Measurements from ENCODE around the gene GPHB5. TPM values are rescaled to one million over a fixed set of nuclear protein-coding genes. Genes with fewer than 3 reads are reported as not detected.

The GPHB5 gene
- total and polyA plus RNA-seq, 2 experiments from 2014 or later, result not detected

DNA sequence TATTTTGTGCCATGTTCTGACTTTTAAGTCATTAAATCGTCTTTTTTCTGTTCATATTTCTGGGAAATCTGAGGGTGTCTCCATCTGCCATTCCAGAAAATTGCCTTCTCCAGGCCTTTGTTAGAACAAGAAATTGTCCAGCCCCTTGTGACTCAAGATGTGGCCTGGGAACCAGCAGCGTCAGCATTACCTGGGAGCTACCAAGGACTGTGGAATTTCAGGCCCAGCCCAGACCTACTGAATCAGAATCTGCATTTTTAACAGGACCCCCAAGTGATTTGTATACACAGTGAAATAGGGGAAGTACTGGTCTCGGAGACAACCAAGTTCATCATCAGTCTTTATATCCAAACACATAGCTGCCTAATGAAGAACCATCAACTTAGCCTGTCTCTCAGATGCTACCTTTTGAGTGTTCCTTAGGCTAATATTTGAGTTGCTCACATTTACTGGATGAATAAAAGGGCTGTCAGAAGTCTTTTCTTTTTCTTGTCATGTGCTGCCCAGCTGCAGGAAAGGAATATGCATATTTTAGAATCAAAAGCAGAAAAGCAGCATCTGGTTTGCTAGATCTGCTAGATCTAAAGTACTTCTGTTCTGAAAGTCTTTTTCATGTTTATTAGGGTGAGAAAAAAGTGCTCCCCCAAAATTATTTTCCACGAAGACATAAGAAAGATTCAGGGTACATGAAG is 21.2 kb downstream of the GPHB5 start:
- no peak for DNase-seq (ENCODE audit: low spot score)
- no peak overlapping the region for H3K4me2 ChIP-seq
- H3K79me2 ChIP-seq, result no peaks in the 10 kb centered on the region
- no peaks in the 10 kb centered on the region for H4K20me1 ChIP-seq (ENCODE audit: insufficient read depth, poor library complexity, severe bottlenecking)
- H2AFZ ChIP-seq, result no peak overlapping the region
- no peaks in the 10 kb centered on the region for H3K36me3 ChIP-seq (replicated peaks; ENCODE audit: insufficient read depth, low read depth)
- no peaks in the 10 kb centered on the region for H3K4me1 ChIP-seq (ENCODE audit: insufficient read depth)
- TF ChIP-seq EZH2phosphoT487 (IDR thresholded peaks at IDR 0.05; ENCODE audit: low read depth, severe bottlenecking, unreplicated experiment) (no peak), EZH2 (IDR thresholded peaks at IDR 0.05; ENCODE audit: borderline replicate concordance) (no peak)
- TF ChIP-seq, protein P1, sequence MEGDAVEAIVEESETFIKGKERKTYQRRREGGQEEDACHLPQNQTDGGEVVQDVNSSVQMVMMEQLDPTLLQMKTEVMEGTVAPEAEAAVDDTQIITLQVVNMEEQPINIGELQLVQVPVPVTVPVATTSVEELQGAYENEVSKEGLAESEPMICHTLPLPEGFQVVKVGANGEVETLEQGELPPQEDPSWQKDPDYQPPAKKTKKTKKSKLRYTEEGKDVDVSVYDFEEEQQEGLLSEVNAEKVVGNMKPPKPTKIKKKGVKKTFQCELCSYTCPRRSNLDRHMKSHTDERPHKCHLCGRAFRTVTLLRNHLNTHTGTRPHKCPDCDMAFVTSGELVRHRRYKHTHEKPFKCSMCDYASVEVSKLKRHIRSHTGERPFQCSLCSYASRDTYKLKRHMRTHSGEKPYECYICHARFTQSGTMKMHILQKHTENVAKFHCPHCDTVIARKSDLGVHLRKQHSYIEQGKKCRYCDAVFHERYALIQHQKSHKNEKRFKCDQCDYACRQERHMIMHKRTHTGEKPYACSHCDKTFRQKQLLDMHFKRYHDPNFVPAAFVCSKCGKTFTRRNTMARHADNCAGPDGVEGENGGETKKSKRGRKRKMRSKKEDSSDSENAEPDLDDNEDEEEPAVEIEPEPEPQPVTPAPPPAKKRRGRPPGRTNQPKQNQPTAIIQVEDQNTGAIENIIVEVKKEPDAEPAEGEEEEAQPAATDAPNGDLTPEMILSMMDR (IDR thresholded peaks at IDR 0.05; ENCODE audit: poor library complexity), result no peak
- H3K4me3 ChIP-seq, result no peak overlapping the region
- no peaks in the 10 kb centered on the region for H3K9me3 ChIP-seq (ENCODE audit: low read depth)
- no peak overlapping the region for H3K27ac ChIP-seq
- H3K27me3 ChIP-seq, result no peaks in the 10 kb centered on the region
- H3K9me2 ChIP-seq (replicated peaks; ENCODE audit: insufficient read depth), result no peaks in the 10 kb centered on the region
- 80% methylated on average over 4 of the region's 4 CpGs for WGBS (ENCODE audit: low lambda C conversion rate, missing lambda C conversion rate)

DNA sequence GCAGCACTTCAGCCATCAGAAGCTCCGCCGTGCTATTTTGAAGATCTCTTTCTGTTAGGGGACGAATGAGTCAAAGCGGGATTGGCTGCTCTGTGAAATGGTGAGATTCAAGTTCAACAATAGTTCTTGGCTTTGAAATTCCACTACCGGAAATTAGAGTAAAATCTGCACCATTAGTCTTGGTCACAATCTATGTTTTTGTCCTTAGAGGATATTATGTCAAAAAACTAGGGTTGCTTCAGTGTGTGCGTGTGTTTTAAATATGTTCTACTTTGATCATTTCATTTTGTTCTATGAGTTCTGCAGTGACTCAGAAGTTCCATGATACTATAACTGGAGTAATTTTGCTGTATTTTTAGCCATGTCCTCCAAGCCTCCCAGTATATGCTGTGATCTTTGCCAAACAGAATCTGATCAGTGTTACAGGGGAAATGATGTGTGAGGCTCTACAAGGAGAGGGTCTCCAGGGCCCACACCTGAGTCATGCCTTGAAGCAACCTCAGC is 22.6 kb downstream of the GPHB5 start:
- Histone ChIP-seq H3K9me3 (ENCODE audit: low read depth) (no peaks in the 10 kb centered on the region), H3K27ac (no peak overlapping the region), H3K27me3 (no peaks in the 10 kb centered on the region), H3K4me2 (no peak overlapping the region), H3K4me1 (ENCODE audit: insufficient read depth) (no peaks in the 10 kb centered on the region), H4K20me1 (ENCODE audit: insufficient read depth, poor library complexity, severe bottlenecking) (no peaks in the 10 kb centered on the region), H3K36me3 (replicated peaks; ENCODE audit: insufficient read depth, low read depth) (no peaks in the 10 kb centered on the region), H2AFZ (no peak overlapping the region), H3K4me3 (no peak overlapping the region), H3K9me2 (replicated peaks; ENCODE audit: insufficient read depth) (no peaks in the 10 kb centered on the region), H3K79me2 (no peaks in the 10 kb centered on the region)
- 94% methylated on average over 6 of the region's 6 CpGs for WGBS (ENCODE audit: low lambda C conversion rate, missing lambda C conversion rate)
- no peak for DNase-seq (ENCODE audit: low spot score)
- TF ChIP-seq EZH2 (IDR thresholded peaks at IDR 0.05; ENCODE audit: borderline replicate concordance) (no peak), EZH2phosphoT487 (IDR thresholded peaks at IDR 0.05; ENCODE audit: low read depth, severe bottlenecking, unreplicated experiment) (no peak)
- TF ChIP-seq, protein P1 (IDR thresholded peaks at IDR 0.05; ENCODE audit: poor library complexity), result no peak

DNA sequence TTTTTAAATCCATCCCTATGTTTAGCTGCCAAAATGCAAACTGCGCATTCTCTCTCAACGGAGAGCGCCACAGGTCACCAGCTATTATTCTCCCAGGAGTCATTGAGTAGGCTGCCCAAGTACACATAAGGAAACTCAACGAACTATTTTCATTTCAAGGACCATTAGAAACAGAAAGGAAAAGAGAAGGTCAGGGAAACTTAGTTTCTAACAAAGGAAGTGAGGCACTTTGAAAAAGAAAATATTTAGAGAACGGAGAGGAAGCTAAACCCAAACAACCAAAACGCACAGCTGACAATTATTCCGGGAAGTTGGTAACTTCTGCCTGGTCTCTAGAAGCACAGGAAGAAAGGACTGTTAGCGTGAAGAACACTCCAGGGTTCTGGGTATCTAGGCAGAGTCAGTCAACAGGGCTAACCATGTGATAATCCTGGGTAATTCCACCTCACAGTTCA is 23.5 kb downstream of the GPHB5 start:
- H2AFZ ChIP-seq, result no peak overlapping the region

More for the DNA sequence above, 23.5 kb downstream of the GPHB5 start:
- 85% methylated on average over 8 of the region's 8 CpGs for WGBS (ENCODE audit: low lambda C conversion rate, missing lambda C conversion rate)
- H3K27me3 ChIP-seq, result no peaks in the 10 kb centered on the region
- DNase-seq (ENCODE audit: low spot score), result no peak
- TF ChIP-seq, protein P1 (IDR thresholded peaks at IDR 0.05; ENCODE audit: poor library complexity), result no peak
- no peak for TF ChIP-seq EZH2phosphoT487 (IDR thresholded peaks at IDR 0.05; ENCODE audit: low read depth, severe bottlenecking, unreplicated experiment)
- no peak for TF ChIP-seq EZH2 (IDR thresholded peaks at IDR 0.05; ENCODE audit: borderline replicate concordance)
- H3K9me2 ChIP-seq (replicated peaks; ENCODE audit: insufficient read depth), result no peaks in the 10 kb centered on the region
- H3K36me3 ChIP-seq (replicated peaks; ENCODE audit: insufficient read depth, low read depth), result no peaks in the 10 kb centered on the region
- no peaks in the 10 kb centered on the region for H4K20me1 ChIP-seq (ENCODE audit: insufficient read depth, poor library complexity, severe bottlenecking)
- H3K27ac ChIP-seq, result no peak overlapping the region
- H3K79me2 ChIP-seq, result no peaks in the 10 kb centered on the region
- H3K9me3 ChIP-seq (ENCODE audit: low read depth), result no peaks in the 10 kb centered on the region
- no peak overlapping the region for H3K4me2 ChIP-seq
- H3K4me3 ChIP-seq, result no peak overlapping the region
- H3K4me1 ChIP-seq (ENCODE audit: insufficient read depth), result no peaks in the 10 kb centered on the region

Measured in hepatocyte (in vitro differentiated cells).